ENCODE measurements around the gene EXOC3L4.

- TF ChIP-seq CTCF (IDR thresholded peaks at IDR 0.05; ENCODE audit: insufficient read depth, low read depth, low read length) (no peak), EZH2 (IDR thresholded peaks at IDR 0.05; ENCODE audit: insufficient read depth, low read length) (no peak)
Observed at GRCh38 chr14:103142026-103142425, 47.5 kb downstream of the EXOC3L4 start.

All from astrocyte (in vitro differentiated cells and primary cell).